ENCODE data around the gene TFE3.

The TFE3 gene

DNA sequence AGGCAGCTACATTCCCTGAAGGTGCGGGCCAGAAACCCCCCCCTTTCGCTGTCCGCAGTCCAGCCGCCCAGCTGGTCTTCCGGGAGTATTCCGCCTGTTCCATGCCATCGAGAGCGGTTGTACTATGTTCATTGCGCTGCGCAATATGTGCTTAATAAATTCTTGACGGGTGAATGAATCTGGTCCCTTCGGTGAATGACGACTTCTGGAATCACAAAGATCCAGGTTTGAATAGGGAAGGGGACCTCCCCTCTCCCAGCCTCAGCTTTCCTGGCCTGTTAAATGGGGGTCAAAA lies 777 bp upstream of the TFE3 start:
- DNase-seq (ENCODE audit: low read depth), result no peak
- TF ChIP-seq, protein P1, sequence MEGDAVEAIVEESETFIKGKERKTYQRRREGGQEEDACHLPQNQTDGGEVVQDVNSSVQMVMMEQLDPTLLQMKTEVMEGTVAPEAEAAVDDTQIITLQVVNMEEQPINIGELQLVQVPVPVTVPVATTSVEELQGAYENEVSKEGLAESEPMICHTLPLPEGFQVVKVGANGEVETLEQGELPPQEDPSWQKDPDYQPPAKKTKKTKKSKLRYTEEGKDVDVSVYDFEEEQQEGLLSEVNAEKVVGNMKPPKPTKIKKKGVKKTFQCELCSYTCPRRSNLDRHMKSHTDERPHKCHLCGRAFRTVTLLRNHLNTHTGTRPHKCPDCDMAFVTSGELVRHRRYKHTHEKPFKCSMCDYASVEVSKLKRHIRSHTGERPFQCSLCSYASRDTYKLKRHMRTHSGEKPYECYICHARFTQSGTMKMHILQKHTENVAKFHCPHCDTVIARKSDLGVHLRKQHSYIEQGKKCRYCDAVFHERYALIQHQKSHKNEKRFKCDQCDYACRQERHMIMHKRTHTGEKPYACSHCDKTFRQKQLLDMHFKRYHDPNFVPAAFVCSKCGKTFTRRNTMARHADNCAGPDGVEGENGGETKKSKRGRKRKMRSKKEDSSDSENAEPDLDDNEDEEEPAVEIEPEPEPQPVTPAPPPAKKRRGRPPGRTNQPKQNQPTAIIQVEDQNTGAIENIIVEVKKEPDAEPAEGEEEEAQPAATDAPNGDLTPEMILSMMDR (IDR thresholded peaks at IDR 0.05; ENCODE audit: insufficient read depth, low read depth, low read length, missing control alignments), result no peak
- peak overlapping the region; percentile 45 for H3K4me3 ChIP-seq (ENCODE audit: low read depth, low read length)

DNA sequence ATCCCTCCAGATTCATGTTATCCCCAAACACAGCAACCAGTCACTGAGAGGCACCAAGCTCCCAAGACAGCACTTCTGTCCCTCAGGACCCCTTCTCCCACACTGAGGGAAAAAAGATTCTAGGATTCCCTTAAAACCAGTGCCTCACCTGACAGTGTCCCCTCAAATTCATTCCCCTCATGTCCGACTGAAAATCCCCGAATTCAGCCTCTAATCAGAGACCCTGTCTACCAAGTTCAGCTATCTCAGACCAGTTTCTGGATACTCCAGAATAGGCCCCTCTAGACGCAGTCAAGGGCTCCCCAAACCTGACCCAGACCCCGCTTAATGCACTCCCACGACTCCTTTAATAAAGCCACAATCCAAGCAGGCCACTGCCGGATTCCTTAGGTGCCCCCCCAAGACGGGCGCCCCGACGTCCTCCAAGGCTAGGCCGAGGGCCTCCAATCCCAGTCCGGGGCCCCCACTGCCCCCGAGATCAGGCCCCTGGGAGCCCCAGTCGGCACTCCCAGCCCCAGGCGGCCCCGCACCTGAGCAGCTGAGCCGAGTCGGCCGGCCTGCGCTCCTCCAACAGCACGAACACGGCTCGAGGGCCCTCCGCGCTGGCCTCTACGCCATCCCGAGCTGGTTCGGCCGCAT lies 457 bp downstream of the TFE3 start:
- peak overlapping the region; percentile 82 for H3K4me3 ChIP-seq (ENCODE audit: low read depth, low read length)
- DNase-seq (ENCODE audit: low read depth), result peak; percentile 6
- TF ChIP-seq, protein P1 (IDR thresholded peaks at IDR 0.05; ENCODE audit: insufficient read depth, low read depth, low read length, missing control alignments), result no peak

DNA sequence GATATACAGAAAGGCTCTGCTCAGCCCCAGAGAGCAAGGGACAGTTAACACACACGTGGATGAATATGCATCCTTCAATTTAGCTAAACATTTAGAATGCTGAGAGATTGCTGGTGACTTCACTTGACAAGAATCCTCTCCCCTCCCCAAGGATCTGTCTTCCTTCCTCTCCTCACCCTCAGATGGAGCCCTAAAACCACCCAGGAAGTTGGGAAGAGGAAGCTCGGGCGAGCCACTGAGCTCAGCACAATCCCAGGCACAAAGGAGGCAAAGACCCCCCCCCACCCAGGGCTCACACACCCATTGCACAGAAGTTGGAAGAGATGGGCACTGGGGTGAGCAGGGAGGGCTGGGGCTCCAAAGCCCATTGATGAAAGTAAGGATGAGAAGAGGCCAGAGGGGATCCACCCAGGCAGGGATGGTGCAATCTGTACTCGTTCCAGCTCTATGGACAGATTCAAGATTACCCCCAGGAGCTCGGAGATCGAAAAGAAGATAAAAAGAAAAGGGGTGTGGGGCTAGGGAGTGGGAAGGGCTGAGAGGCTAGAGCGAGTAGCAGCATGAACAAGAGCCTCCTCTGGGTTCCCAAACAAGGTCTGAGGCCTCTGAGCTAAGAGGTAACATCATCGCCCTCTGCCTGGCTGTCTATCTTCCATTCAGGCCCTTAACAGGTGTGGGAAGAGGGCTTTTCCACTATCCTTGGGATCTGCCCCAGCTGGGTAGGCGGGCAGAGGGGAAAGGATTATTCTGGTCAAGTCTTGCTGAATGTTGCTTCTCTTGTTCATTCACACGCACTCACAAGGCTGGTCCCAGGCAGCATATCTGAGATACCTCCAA lies 1.2 kb downstream of the TFE3 start:
- TF ChIP-seq, protein P1 (IDR thresholded peaks at IDR 0.05; ENCODE audit: insufficient read depth, low read depth, low read length, missing control alignments), result no peak
- peak overlapping the region; percentile 82 for H3K4me3 ChIP-seq (ENCODE audit: low read depth, low read length)
- peak; percentile 13 for DNase-seq (ENCODE audit: low read depth)

DNA sequence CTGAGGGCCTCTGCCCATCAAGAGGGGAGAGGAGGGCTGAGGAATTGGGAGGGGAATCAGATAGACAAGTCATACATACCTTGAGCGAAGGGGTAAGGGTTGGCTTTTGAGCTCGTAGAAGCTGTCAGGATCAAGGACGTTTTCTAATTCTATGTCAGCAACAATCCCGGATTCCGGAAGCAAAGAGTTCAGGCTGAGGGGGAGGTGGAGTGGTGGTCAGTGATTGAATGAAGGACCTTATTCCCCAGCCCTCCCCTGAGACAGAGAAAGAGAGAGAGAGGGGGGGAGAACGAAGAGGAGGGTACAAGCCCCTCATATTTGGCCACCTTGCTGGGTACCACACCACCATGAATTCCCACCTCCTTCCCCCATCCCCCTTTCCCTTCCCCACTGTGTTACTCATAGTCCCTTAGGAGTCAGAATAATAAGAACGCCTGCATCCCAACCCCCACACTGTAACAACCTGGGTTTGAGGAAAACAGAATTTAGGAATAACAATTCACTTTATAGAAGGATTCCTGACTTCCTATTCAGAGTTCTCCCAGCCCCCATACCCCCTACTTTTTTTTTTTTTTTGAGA lies 2.7 kb downstream of the TFE3 start:
- TF ChIP-seq, protein P1 (IDR thresholded peaks at IDR 0.05; ENCODE audit: insufficient read depth, low read depth, low read length, missing control alignments), result no peak
- no peak overlapping the region for H3K4me3 ChIP-seq (ENCODE audit: low read depth, low read length)
- DNase-seq (ENCODE audit: low read depth), result no peak

DNA sequence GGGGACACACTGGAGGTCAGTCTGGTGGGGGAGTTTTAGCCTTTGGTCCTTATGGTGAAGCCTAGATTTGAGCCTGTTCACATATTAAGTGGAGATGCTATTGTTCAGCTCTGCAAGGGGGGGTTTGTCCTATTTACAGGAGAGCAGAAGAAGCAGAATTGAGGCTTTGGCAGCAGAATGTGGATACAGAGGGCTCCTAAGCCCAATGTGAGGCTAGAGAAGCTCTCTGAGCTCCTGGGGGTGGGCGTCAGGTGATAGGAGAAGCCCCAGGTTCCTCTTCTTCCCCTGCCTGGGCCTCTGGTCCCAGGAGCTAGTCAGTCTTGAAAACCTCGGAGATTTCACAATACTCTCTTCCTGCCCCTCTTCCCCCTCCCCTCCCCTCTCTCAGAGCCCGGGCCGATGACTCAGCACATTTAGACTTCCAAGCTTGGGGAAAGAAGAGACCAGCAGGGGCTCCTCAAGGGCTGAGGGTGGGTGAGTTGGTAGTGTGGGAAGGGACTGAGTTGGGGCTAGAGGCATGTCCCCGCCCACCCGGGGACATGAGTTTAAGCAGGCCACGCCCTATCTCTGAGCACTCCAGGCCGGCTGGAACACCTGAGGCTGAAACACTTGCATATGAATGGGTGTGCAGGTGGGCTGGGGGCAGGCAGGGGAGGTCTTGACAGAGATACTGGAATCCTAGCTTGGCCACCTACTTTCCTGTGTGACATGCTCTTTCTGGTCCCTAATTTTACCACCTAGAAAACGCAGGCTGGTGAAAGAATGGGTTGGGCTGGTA lies 3.4 kb downstream of the TFE3 start:
- TF ChIP-seq, protein P1 (IDR thresholded peaks at IDR 0.05; ENCODE audit: insufficient read depth, low read depth, low read length, missing control alignments), result no peak
- DNase-seq (ENCODE audit: low read depth), result peak; percentile 49
- H3K4me3 ChIP-seq (ENCODE audit: low read depth, low read length), result no peak overlapping the region

DNA sequence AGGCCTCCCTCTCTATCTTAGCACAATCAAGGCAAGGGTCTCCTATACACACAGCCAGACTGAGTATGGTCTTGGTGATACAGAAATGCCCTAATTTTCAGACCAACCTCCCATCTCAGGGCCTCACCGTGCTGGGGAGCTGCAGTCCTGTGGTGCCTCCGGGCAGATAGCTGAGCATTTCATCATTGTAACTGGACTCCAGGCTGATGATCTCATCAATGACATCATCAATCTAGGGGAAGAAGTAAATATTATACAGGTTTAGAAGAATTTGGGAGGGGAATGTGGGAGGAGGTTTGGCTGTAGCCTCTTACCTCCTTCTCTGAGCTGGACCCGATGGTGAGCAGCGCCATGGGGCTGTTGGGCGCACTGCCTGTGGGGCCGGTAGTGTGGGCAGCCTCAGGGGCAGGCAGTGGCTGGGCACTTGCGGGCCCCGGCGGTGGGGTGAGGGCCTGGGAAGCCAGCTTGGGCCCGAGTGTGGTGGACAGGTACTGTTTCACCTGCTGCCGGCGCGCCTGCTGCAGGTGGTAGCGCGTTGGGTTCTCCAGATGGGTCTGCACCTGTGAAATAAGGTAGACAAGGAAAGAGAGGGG lies 5.2 kb downstream of the TFE3 start:
- no peak for DNase-seq (ENCODE audit: low read depth)
- no peak overlapping the region for H3K4me3 ChIP-seq (ENCODE audit: low read depth, low read length)
- TF ChIP-seq, protein P1 (IDR thresholded peaks at IDR 0.05; ENCODE audit: insufficient read depth, low read depth, low read length, missing control alignments), result no peak

Data from GM12865 (cell line).